WTC11 (cell line): ENCODE results near the gene ACTL6A. TPM values are rescaled to one million over a fixed set of nuclear protein-coding genes. Genes with fewer than 3 reads are reported as not detected.

Experiments
- ATAC-seq: fragments of 200-7000 bp; cut with Tn5 transposase; 2 replicates; pipeline ENCODE4 v1.10.0; 2021; ENCODE audit warnings: mild to moderate bottlenecking, moderate library complexity
- CTCF ChIA-PET: fragments of 300-600 bp; sonication (Branson Sonifier 250); formaldehyde crosslinking; loops from one replicate; lab custom pipeline; 2021; ENCODE audit warnings: antibody characterized with exemption; lab: Charles Lee
- POLR2A ChIA-PET: fragments of 350-600 bp; sonication (Branson Sonifier 250); formaldehyde crosslinking; loops from one replicate; lab custom pipeline; 2021; ENCODE audit warnings: antibody characterized with exemption; lab: Charles Lee
- DNase-seq: peaks from one replicate; pipeline ENCODE4 v3.0.0; 2021; ENCODE audit warnings: low spot score
- H3K27ac Mint-ChIP-seq: 2 replicates; pipeline ENCODE4 v1.8.0; 2021; ENCODE audit warnings: mixed read lengths
- H3K27me3 Mint-ChIP-seq: 2 replicates; pipeline ENCODE4 v1.8.0; 2021; ENCODE audit warnings: low read depth, mild to moderate bottlenecking, moderate library complexity, mixed read lengths
- H3K36me3 Mint-ChIP-seq: 2 replicates; pipeline ENCODE4 v1.8.0; 2021; ENCODE audit warnings: mixed read lengths
- H3K4me1 Mint-ChIP-seq: 2 replicates; pipeline ENCODE4 v1.8.0; 2022; ENCODE audit warnings: mixed read lengths
- H3K4me3 Mint-ChIP-seq: 2 replicates; pipeline ENCODE4 v1.8.0; 2021; ENCODE audit warnings: mild to moderate bottlenecking, moderate library complexity, mixed read lengths
- H3K9me3 Mint-ChIP-seq: 2 replicates; pipeline ENCODE4 v1.8.0; 2021; ENCODE audit warnings: mixed read lengths
- ATF3 ChIP-seq: sonication (generic); formaldehyde crosslinking; conservative IDR thresholded peaks from 2 replicates; pipeline ENCODE4 v1.8.1; 2022; ENCODE audit warnings: mild to moderate bottlenecking, missing genetic modification reagents
- CREB1 ChIP-seq: sonication (generic); formaldehyde crosslinking; IDR thresholded peaks from 2 replicates; pipeline ENCODE4 v1.8.0; 2023; ENCODE audit warnings: mild to moderate bottlenecking, missing genetic modification reagents
- HMGA2 ChIP-seq: fragments of 250-450 bp; sonication (Bioruptor Pico); IDR thresholded peaks from 2 replicates; pipeline ENCODE4 v1.4.0; 2021; ENCODE audit warnings: mild to moderate bottlenecking, moderate library complexity
- RELA ChIP-seq: sonication (generic); formaldehyde crosslinking; IDR thresholded peaks from 2 replicates; pipeline ENCODE4 v1.8.1; 2022; ENCODE audit warnings: missing genetic modification reagents, mild to moderate bottlenecking, borderline replicate concordance
- TEAD4 ChIP-seq: sonication (generic); formaldehyde crosslinking; IDR thresholded peaks from 2 replicates; pipeline ENCODE4 v1.8.0; 2022; ENCODE audit warnings: mild to moderate bottlenecking, missing genetic modification reagents
- ZMAT4 ChIP-seq: fragments of 250-450 bp; sonication (Bioruptor Pico); IDR thresholded peaks from 2 replicates; pipeline ENCODE4 v1.9.0; 2021; ENCODE audit warnings: mild to moderate bottlenecking
- ZNF121 ChIP-seq: sonication (generic); formaldehyde crosslinking; IDR thresholded peaks from 2 replicates; pipeline ENCODE4 v1.8.0; 2023; ENCODE audit warnings: missing genetic modification reagents
- ZNF532 ChIP-seq: fragments of 250-450 bp; sonication (Bioruptor Pico); IDR thresholded peaks from 2 replicates; pipeline ENCODE4 v1.9.0; 2021; ENCODE audit warnings: mild to moderate bottlenecking, borderline replicate concordance
- total RNA-seq: library from RNA; stranded (reverse); gene quantifications from 3 replicates; pipeline ENCODE4 v1.2.3, GENCODE V29; 2021
- TF ChIP-seq, protein P1 (sequence below): fragments of 250-450 bp; sonication (Bioruptor Pico); IDR thresholded peaks from 2 replicates; pipeline ENCODE4 v1.9.0; 2021; ENCODE audit warnings: mild to moderate bottlenecking
- TF ChIP-seq, protein P2 (sequence below): fragments of 250-450 bp; sonication (Bioruptor Pico); IDR thresholded peaks from 2 replicates; pipeline ENCODE4 v2.1.2; 2022; ENCODE audit warnings: mild to moderate bottlenecking, moderate library complexity
- TF ChIP-seq, protein P3 (sequence below): sonication (generic); formaldehyde crosslinking; IDR thresholded peaks from 2 replicates; pipeline ENCODE4 v1.8.1; 2023; ENCODE audit warnings: mild to moderate bottlenecking, missing genetic modification reagents

The ACTL6A gene
- total RNA-seq, 1 experiment from 2014 or later, result 82.9 TPM

DNA sequence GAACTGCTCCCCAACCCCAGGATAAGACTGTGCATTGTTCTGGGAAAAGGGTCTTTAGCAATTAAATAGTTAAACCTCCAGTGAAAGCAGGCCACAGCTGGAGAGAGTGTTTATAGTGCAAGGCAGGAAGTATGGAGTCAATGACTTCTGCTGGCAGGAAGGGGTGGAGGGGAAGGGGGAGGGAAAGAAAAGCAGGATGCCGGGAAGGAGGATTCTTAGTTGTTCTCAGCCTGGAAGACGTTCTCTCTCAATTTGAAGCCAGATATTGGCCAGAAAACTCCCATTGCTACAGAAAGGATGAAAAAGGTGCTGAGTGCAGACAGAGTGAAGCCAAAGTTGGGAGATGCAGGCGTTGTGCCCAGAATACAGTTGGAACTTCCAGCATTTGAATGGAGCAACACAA, 35.7 kb upstream of the ACTL6A start (continued):
- TF ChIP-seq, protein P1, sequence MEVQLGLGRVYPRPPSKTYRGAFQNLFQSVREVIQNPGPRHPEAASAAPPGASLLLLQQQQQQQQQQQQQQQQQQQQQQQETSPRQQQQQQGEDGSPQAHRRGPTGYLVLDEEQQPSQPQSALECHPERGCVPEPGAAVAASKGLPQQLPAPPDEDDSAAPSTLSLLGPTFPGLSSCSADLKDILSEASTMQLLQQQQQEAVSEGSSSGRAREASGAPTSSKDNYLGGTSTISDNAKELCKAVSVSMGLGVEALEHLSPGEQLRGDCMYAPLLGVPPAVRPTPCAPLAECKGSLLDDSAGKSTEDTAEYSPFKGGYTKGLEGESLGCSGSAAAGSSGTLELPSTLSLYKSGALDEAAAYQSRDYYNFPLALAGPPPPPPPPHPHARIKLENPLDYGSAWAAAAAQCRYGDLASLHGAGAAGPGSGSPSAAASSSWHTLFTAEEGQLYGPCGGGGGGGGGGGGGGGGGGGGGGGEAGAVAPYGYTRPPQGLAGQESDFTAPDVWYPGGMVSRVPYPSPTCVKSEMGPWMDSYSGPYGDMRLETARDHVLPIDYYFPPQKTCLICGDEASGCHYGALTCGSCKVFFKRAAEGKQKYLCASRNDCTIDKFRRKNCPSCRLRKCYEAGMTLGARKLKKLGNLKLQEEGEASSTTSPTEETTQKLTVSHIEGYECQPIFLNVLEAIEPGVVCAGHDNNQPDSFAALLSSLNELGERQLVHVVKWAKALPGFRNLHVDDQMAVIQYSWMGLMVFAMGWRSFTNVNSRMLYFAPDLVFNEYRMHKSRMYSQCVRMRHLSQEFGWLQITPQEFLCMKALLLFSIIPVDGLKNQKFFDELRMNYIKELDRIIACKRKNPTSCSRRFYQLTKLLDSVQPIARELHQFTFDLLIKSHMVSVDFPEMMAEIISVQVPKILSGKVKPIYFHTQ (CRISPR knock-in tag), result no peak
- TF ChIP-seq, all 79 proteins: peak for 8

DNA sequence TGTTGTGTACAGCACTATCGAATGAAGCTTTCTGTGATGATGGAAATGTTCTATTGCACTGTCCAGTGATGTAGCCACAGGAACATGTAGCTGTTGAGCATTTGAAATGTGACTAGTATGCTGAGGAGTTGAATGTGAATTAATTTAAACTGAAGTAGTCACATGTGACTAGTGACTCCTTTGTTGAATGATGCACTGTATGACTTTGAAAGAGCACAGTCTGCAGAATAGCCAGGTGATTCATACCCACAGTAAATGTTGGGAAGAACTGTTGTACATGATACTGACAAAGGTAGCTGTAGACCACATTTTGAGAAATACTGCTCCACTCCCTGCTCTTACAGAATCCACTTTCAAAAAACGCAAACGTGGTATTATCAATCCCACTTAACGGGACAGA, 34.0 kb upstream of the ACTL6A start:
- H3K4me1 Mint-ChIP-seq, result peaks cover 46% of the 10 kb centered on the region
- CTCF ChIA-PET, result no interaction called here
- no peak for ATAC-seq
- POLR2A ChIA-PET, result no interaction called here
- H3K27me3 Mint-ChIP-seq, result no peaks in the 10 kb centered on the region
- H3K36me3 Mint-ChIP-seq, result peaks cover 5% of the 10 kb centered on the region; the same call in 1 of the 2 replicates
- H3K4me3 Mint-ChIP-seq, result no peak overlapping the region
- H3K27ac Mint-ChIP-seq, result no peak overlapping the region
- no peak for TF ChIP-seq CREB1 (CRISPR knock-in tag)
- no peak for TF ChIP-seq HMGA2 (CRISPR knock-in tag)
- no peak for TF ChIP-seq ZMAT4
- TF ChIP-seq, all 79 proteins: peak for 0
- DNase-seq, result no peak
- H3K9me3 Mint-ChIP-seq, result no peaks in the 10 kb centered on the region

DNA sequence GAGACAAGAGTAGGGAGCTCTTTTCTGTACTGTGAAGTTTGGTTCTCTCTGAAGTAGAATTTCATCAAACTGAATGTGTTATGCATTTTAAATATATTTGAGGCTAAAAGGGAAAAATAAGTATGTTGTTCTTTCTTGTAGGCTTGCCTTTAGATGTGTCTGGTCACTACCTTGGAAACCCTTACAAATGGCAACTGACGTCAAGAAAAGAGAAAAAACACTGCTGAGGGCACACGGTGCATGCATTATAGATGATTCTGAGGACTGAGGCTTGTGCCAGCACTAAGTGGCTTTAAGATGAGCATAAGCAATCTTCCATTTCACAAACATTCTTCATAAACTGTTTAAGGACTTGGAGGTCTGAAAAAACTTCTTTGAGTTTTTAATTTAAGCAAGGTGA, 31.1 kb upstream of the ACTL6A start:
- H3K4me1 Mint-ChIP-seq, result peaks cover 34% of the 10 kb centered on the region
- ATAC-seq, result no peak
- CTCF ChIA-PET, result interaction anchor here (0.6 kb wide), 1 partner anchor 457 kb away, joined by 3 read pairs; no protein-coding TSS in a partner anchor

More for the DNA sequence above, 31.1 kb upstream of the ACTL6A start:
- TF ChIP-seq ZNF532 (CRISPR knock-in tag) (no peak), TEAD4 (CRISPR knock-in tag) (no peak), RELA (no peak), ZNF121 (no peak), ATF3 (no peak)
- TF ChIP-seq, protein P2, sequence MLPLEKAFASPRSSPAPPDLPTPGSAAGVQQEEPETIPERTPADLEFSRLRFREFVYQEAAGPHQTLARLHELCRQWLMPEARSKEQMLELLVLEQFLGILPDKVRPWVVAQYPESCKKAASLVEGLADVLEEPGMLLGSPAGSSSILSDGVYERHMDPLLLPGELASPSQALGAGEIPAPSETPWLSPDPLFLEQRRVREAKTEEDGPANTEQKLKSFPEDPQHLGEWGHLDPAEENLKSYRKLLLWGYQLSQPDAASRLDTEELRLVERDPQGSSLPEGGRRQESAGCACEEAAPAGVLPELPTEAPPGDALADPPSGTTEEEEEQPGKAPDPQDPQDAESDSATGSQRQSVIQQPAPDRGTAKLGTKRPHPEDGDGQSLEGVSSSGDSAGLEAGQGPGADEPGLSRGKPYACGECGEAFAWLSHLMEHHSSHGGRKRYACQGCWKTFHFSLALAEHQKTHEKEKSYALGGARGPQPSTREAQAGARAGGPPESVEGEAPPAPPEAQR (CRISPR knock-in tag), result no peak
- TF ChIP-seq, protein P3, sequence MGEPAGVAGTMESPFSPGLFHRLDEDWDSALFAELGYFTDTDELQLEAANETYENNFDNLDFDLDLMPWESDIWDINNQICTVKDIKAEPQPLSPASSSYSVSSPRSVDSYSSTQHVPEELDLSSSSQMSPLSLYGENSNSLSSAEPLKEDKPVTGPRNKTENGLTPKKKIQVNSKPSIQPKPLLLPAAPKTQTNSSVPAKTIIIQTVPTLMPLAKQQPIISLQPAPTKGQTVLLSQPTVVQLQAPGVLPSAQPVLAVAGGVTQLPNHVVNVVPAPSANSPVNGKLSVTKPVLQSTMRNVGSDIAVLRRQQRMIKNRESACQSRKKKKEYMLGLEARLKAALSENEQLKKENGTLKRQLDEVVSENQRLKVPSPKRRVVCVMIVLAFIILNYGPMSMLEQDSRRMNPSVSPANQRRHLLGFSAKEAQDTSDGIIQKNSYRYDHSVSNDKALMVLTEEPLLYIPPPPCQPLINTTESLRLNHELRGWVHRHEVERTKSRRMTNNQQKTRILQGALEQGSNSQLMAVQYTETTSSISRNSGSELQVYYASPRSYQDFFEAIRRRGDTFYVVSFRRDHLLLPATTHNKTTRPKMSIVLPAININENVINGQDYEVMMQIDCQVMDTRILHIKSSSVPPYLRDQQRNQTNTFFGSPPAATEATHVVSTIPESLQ (CRISPR knock-in tag), result no peak
- Mint-ChIP-seq H3K27me3 (no peaks in the 10 kb centered on the region), H3K9me3 (no peaks in the 10 kb centered on the region), H3K36me3 (no peaks in the 10 kb centered on the region), H3K27ac (no peak overlapping the region), H3K4me3 (no peak overlapping the region)
- POLR2A ChIA-PET, result no interaction called here
- DNase-seq, result no peak
